ENCODE data around the gene MMP17. TPM values are rescaled to one million over a fixed set of nuclear protein-coding genes. Genes with fewer than 3 reads are reported as not detected.

MMP17 gene
- total and polyA plus RNA-seq, 8 donors, result 0.46 to 3.1 (median 2.1) TPM; not detected in 2

GRCh38 chr12:131851741-131852550 is 23.8 kb downstream of the MMP17 start:
- Histone ChIP-seq H3K4me1 (peaks cover 0 to 14% (median 2%) of the 10 kb centered on the region in 4 donors), H3K27me3 (peaks cover 0 to 61% (median 24%) of the 10 kb centered on the region in 3 donors), H3K9me3 (no peaks in the 10 kb centered on the region), H3K4me3 (peak overlapping the region in 1 of 4 donors; percentile 3), H3K27ac (no peak overlapping the region), H3K36me3 (no peaks in the 10 kb centered on the region)
- intact Hi-C loops (cut with DNase I; ENCODE audit: low total_unique reads), result no loop called here
- peak in 1 of 2 donors; percentile 3 for DNase-seq
- WGBS, 5 donors, result 83 to 98% (median 86%) methylated on average over 12 to 37 of the region's 37 CpGs
- TF ChIP-seq POLR2A (IDR thresholded peaks at IDR 0.05) (no peak), POLR2AphosphoS5 (IDR thresholded peaks at IDR 0.05) (no peak), CTCF (IDR thresholded peaks at IDR 0.05) (no peak), EP300 (IDR thresholded peaks at IDR 0.05) (no peak)

GRCh38 chr12:131852551-131853299 is 24.5 kb downstream of the MMP17 start:
- 52 to 63% (median 58%) methylated on average over 16 to 24 of the region's 24 CpGs for WGBS, 5 donors
- TF ChIP-seq CTCF (IDR thresholded peaks at IDR 0.05) (no peak), POLR2A (IDR thresholded peaks at IDR 0.05) (no peak), POLR2AphosphoS5 (IDR thresholded peaks at IDR 0.05) (no peak), EP300 (IDR thresholded peaks at IDR 0.05) (no peak)
- H3K36me3 ChIP-seq, result no peaks in the 10 kb centered on the region
- peaks cover 0 to 68% (median 24%) of the 10 kb centered on the region in 3 donors for H3K27me3 ChIP-seq
- no peak overlapping the region for H3K4me3 ChIP-seq
- peak in 1 of 2 donors; percentile 4 for DNase-seq
- H3K27ac ChIP-seq, result no peak overlapping the region
- intact Hi-C loops (cut with DNase I; ENCODE audit: low total_unique reads), result no loop called here
- peaks cover 0 to 14% (median 2%) of the 10 kb centered on the region in 4 donors for H3K4me1 ChIP-seq
- no peaks in the 10 kb centered on the region for H3K9me3 ChIP-seq

- H3K27me3 ChIP-seq, result peaks cover 0 to 71% (median 24%) of the 10 kb centered on the region in 3 donors
- no peak overlapping the region for H3K27ac ChIP-seq
- H3K4me1 ChIP-seq, result peaks cover 0 to 14% (median 2%) of the 10 kb centered on the region in 4 donors
- TF ChIP-seq EP300 (IDR thresholded peaks at IDR 0.05), result no peak
- TF ChIP-seq POLR2AphosphoS5 (IDR thresholded peaks at IDR 0.05), result no peak
- no peak for TF ChIP-seq CTCF (IDR thresholded peaks at IDR 0.05)
- TF ChIP-seq POLR2A (IDR thresholded peaks at IDR 0.05), result no peak
- intact Hi-C loops (cut with DNase I; ENCODE audit: low total_unique reads), result no loop called here
- WGBS, 5 donors, result 79 to 83% (median 81%) methylated on average over 32 to 35 of the region's 35 CpGs
- H3K9me3 ChIP-seq, result no peaks in the 10 kb centered on the region
- H3K36me3 ChIP-seq, result no peaks in the 10 kb centered on the region
- peak in 1 of 2 donors; percentile 2 for DNase-seq
- H3K4me3 ChIP-seq, result no peak overlapping the region
These were observed 25.9 kb downstream of the MMP17 start for GRCh38 chr12:131853832-131854797.
